WTC11 (cell line): ENCODE measurements around the gene PHF10. TPM values are rescaled to one million over a fixed set of nuclear protein-coding genes. Genes with fewer than 3 reads are reported as not detected.
A peak's percentile ranks its signal among the peaks of the same experiment; 100 is the strongest.

ENCODE experiments used
- ATAC-seq: fragments of 200-7000 bp; cut with Tn5 transposase; 2 replicates; pipeline ENCODE4 v1.10.0; 2021; ENCODE audit warnings: mild to moderate bottlenecking, moderate library complexity
- CTCF ChIA-PET: fragments of 300-600 bp; sonication (Branson Sonifier 250); formaldehyde crosslinking; loops from one replicate; lab custom pipeline; 2021; ENCODE audit warnings: antibody characterized with exemption; lab: Charles Lee
- POLR2A ChIA-PET: fragments of 350-600 bp; sonication (Branson Sonifier 250); formaldehyde crosslinking; loops from one replicate; lab custom pipeline; 2021; ENCODE audit warnings: antibody characterized with exemption; lab: Charles Lee
- DNase-seq: peaks from one replicate; pipeline ENCODE4 v3.0.0; 2021; ENCODE audit warnings: low spot score
- H3K27ac Mint-ChIP-seq: 2 replicates; pipeline ENCODE4 v1.8.0; 2021; ENCODE audit warnings: mixed read lengths
- H3K27me3 Mint-ChIP-seq: 2 replicates; pipeline ENCODE4 v1.8.0; 2021; ENCODE audit warnings: low read depth, mild to moderate bottlenecking, moderate library complexity, mixed read lengths
- H3K36me3 Mint-ChIP-seq: 2 replicates; pipeline ENCODE4 v1.8.0; 2021; ENCODE audit warnings: mixed read lengths
- H3K4me1 Mint-ChIP-seq: 2 replicates; pipeline ENCODE4 v1.8.0; 2022; ENCODE audit warnings: mixed read lengths
- H3K4me3 Mint-ChIP-seq: 2 replicates; pipeline ENCODE4 v1.8.0; 2021; ENCODE audit warnings: mild to moderate bottlenecking, moderate library complexity, mixed read lengths
- H3K9me3 Mint-ChIP-seq: 2 replicates; pipeline ENCODE4 v1.8.0; 2021; ENCODE audit warnings: mixed read lengths
- CREM ChIP-seq: sonication (generic); formaldehyde crosslinking; IDR thresholded peaks from 2 replicates; pipeline ENCODE4 v1.8.1; 2022; ENCODE audit warnings: mild to moderate bottlenecking, missing genetic modification reagents, moderate library complexity
- GTF2I ChIP-seq: fragments of 250-450 bp; sonication (Bioruptor Pico); conservative IDR thresholded peaks from 2 replicates; pipeline ENCODE4 v1.4.0; 2021; ENCODE audit warnings: mild to moderate bottlenecking
- KAT7 ChIP-seq: sonication (generic); formaldehyde crosslinking; IDR thresholded peaks from 2 replicates; pipeline ENCODE4 v1.8.1; 2023; ENCODE audit warnings: missing genetic modification reagents, mild to moderate bottlenecking, borderline replicate concordance
- SP1 ChIP-seq: sonication (generic); formaldehyde crosslinking; conservative IDR thresholded peaks from 2 replicates; pipeline ENCODE4 v1.8.1; 2022; ENCODE audit warnings: missing genetic modification reagents
- ZNF121 ChIP-seq: sonication (generic); formaldehyde crosslinking; IDR thresholded peaks from 2 replicates; pipeline ENCODE4 v1.8.0; 2023; ENCODE audit warnings: missing genetic modification reagents
- total RNA-seq: library from RNA; stranded (reverse); gene quantifications from 3 replicates; pipeline ENCODE4 v1.2.3, GENCODE V29; 2021
- TF ChIP-seq, protein P1 (sequence below): sonication (generic); formaldehyde crosslinking; conservative IDR thresholded peaks from 2 replicates; pipeline ENCODE4 v1.8.1; 2023; ENCODE audit warnings: mild to moderate bottlenecking, low read depth, missing genetic modification reagents, moderate library complexity
- TF ChIP-seq, protein P2 (sequence below): sonication (generic); formaldehyde crosslinking; IDR thresholded peaks from 2 replicates; pipeline ENCODE4 v1.8.1; 2023; ENCODE audit warnings: mild to moderate bottlenecking, missing genetic modification reagents, borderline replicate concordance
- TF ChIP-seq, protein P3 (sequence below): sonication (generic); formaldehyde crosslinking; IDR thresholded peaks from 2 replicates; pipeline ENCODE4 v1.8.1; 2023; ENCODE audit warnings: mild to moderate bottlenecking, moderate library complexity, missing genetic modification reagents

PHF10 gene
- total RNA-seq, 1 experiment from 2014 or later = 39.3 TPM

DNA sequence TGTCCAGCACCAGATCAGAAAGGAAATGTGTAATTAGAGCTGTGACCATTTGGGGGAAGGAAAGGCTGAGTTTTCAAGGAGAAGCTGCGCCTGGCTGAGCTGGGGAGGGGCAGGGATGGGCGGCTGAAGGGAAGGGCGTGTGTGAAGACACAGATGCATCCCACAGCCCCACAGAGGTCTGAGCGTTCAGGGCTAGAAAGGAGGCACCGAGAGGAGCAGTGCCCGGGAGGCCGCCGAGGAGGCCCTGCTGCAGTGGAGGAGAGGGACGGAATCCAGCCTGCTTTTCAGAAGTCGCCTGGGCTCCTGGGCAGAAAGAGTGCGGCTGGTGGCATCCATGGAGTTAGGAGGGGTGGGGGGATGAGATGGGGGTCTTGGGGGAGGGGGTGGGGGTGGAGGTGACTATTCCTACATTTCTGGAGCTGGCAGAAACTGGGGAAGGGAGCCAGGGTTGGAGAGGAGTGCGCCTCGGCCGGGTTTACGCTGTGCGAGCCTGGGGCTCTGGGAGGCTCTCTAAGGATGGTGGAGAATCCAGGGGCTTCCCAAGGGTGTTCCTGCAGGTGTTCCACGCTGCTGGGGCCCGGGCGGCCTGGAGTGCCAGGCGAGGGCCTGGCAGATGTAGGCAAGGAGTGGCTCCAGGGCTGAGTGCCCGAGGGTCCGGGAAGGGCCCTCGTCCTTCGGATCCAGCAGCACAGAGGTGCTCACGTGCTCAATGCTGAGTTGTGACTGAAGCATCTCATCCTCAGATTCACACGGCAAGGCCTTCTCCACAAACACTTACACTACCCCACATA is 64.3 kb downstream of the PHF10 start (continued):
- TF ChIP-seq, protein P1, sequence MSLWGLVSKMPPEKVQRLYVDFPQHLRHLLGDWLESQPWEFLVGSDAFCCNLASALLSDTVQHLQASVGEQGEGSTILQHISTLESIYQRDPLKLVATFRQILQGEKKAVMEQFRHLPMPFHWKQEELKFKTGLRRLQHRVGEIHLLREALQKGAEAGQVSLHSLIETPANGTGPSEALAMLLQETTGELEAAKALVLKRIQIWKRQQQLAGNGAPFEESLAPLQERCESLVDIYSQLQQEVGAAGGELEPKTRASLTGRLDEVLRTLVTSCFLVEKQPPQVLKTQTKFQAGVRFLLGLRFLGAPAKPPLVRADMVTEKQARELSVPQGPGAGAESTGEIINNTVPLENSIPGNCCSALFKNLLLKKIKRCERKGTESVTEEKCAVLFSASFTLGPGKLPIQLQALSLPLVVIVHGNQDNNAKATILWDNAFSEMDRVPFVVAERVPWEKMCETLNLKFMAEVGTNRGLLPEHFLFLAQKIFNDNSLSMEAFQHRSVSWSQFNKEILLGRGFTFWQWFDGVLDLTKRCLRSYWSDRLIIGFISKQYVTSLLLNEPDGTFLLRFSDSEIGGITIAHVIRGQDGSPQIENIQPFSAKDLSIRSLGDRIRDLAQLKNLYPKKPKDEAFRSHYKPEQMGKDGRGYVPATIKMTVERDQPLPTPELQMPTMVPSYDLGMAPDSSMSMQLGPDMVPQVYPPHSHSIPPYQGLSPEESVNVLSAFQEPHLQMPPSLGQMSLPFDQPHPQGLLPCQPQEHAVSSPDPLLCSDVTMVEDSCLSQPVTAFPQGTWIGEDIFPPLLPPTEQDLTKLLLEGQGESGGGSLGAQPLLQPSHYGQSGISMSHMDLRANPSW (CRISPR knock-in tag) = no peak

DNA sequence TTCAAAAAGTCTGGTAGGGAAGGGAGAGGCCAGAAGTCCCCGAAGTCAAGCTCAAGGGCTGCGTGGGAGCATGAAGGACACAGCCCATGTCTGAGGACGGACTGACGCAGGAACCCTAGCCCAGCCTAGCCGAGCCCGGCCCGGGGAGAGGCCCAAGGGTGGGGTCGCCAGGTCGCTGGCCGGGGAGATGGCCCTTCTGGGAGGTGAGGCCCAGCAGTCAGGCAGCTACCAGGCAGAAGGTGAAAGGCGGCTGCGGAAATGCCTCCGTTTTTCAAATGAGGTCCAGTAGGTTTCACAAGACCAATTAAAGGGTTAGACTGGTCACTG is 67.1 kb downstream of the PHF10 start:
- ATAC-seq (no peak), DNase-seq (no peak)
- ChIA-PET POLR2A (no interaction called here), CTCF (no interaction called here)
- Mint-ChIP-seq H3K9me3 (peaks cover 11% of the 10 kb centered on the region), H3K27ac (no peak overlapping the region), H3K4me1 (peaks cover 16% of the 10 kb centered on the region), H3K36me3 (peaks cover 69% of the 10 kb centered on the region), H3K4me3 (no peak overlapping the region), H3K27me3 (no peaks in the 10 kb centered on the region)
- TF ChIP-seq GTF2I (CRISPR knock-in tag) = no peak
- TF ChIP-seq KAT7 (CRISPR knock-in tag) = no peak

DNA sequence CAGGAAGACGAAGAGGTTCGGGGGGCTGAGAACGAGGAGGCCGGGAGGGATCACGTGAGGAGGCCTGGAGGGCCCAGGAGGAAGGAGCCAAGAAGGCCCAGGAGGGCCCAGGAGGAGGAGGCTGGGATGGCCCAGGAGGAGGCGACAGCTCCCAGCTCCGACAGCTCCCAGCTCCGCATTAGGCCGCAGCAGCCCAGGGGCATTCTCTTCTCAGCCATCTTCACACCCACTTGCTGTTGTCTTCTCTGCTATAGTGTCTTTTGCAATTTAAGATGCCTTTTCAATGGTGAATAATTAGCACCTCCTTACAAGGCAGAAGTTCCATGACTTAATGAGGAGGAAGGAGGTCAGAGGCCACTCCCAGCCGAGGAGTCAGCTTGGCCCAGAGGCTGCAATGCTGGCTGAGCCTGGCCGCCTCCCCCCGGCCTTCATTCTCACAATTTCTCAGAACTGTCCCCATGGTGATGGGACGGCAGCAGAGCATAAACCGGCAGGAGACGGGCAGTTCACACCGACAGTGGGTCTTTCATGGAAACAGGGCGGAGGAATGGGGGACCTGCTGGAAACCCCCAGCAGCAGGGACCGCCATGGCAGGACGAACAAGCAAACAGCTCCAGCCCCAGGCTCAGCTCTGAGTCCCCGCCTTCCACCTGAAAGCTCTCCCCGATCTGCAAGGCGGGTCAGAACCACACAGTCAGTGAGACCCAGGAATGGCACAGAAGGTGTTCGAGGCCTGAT is 67.6 kb downstream of the PHF10 start:
- no peak for ATAC-seq
- no peaks in the 10 kb centered on the region for H3K27me3 Mint-ChIP-seq
- peaks cover 66% of the 10 kb centered on the region for H3K36me3 Mint-ChIP-seq
- no peak overlapping the region for H3K27ac Mint-ChIP-seq
- peaks cover 16% of the 10 kb centered on the region for H3K4me1 Mint-ChIP-seq
- no peak overlapping the region for H3K4me3 Mint-ChIP-seq
- ChIA-PET POLR2A (no interaction called here), CTCF (no interaction called here)
- no peak for TF ChIP-seq CREM (CRISPR knock-in tag)
- TF ChIP-seq, protein P2, sequence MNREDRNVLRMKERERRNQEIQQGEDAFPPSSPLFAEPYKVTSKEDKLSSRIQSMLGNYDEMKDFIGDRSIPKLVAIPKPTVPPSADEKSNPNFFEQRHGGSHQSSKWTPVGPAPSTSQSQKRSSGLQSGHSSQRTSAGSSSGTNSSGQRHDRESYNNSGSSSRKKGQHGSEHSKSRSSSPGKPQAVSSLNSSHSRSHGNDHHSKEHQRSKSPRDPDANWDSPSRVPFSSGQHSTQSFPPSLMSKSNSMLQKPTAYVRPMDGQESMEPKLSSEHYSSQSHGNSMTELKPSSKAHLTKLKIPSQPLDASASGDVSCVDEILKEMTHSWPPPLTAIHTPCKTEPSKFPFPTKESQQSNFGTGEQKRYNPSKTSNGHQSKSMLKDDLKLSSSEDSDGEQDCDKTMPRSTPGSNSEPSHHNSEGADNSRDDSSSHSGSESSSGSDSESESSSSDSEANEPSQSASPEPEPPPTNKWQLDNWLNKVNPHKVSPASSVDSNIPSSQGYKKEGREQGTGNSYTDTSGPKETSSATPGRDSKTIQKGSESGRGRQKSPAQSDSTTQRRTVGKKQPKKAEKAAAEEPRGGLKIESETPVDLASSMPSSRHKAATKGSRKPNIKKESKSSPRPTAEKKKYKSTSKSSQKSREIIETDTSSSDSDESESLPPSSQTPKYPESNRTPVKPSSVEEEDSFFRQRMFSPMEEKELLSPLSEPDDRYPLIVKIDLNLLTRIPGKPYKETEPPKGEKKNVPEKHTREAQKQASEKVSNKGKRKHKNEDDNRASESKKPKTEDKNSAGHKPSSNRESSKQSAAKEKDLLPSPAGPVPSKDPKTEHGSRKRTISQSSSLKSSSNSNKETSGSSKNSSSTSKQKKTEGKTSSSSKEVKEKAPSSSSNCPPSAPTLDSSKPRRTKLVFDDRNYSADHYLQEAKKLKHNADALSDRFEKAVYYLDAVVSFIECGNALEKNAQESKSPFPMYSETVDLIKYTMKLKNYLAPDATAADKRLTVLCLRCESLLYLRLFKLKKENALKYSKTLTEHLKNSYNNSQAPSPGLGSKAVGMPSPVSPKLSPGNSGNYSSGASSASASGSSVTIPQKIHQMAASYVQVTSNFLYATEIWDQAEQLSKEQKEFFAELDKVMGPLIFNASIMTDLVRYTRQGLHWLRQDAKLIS (CRISPR knock-in tag) = no peak
- peaks cover 11% of the 10 kb centered on the region for H3K9me3 Mint-ChIP-seq
- no peak for DNase-seq

DNA sequence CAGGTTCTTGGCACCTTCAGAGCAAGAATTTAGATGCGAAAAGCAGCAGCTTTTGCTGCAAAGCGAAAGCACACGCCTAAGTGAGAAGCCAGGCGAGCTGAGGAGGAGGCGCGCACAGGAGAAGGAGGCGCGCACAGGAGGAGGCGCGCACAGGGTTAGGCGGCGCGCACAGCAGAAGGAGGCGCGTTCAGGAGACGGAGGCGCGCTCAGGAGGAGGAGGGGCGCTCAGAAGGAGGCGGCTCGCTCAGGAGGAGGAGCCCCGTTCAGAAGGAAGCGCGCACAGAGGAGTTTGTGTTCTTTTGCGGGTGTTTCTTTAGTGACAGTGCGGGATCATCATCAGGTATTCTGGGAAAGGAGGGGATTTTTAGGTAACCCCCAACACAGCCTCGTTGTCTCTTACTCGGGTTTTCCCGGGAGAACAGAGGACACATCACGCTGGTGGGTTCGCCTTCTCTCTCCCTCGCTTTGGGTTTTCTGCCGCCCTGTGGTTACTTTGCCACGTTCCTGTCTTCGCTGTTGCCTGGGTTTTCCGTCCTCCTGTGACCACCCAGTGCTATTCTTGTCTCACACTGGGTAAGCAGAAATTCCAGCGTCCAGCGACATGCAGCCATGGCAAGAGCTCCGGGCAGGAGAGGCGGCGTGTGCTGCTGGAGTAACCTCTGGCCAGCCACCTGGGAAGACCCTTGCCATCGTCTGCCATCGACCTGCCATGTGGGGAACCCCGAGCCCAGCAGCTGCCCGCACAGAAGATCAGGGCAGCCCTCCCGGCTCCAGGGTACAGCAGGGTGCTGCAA is 69.5 kb downstream of the PHF10 start:
- ChIA-PET POLR2A (no interaction called here), CTCF (no interaction called here)
- H3K4me1 Mint-ChIP-seq = peaks cover 16% of the 10 kb centered on the region
- H3K27ac Mint-ChIP-seq = peak overlapping the region; percentile 65; the same call in 1 of the 2 replicates
- DNase-seq = peak; percentile 59
- peak overlapping the region; percentile 69 for H3K4me3 Mint-ChIP-seq
- no peaks in the 10 kb centered on the region for H3K27me3 Mint-ChIP-seq
- TF ChIP-seq ZNF121 (CRISPR knock-in tag) (no peak), SP1 (0 out of 2 replicates have a peak, but pooled peaks have one; percentile 27)
- TF ChIP-seq, protein P3, sequence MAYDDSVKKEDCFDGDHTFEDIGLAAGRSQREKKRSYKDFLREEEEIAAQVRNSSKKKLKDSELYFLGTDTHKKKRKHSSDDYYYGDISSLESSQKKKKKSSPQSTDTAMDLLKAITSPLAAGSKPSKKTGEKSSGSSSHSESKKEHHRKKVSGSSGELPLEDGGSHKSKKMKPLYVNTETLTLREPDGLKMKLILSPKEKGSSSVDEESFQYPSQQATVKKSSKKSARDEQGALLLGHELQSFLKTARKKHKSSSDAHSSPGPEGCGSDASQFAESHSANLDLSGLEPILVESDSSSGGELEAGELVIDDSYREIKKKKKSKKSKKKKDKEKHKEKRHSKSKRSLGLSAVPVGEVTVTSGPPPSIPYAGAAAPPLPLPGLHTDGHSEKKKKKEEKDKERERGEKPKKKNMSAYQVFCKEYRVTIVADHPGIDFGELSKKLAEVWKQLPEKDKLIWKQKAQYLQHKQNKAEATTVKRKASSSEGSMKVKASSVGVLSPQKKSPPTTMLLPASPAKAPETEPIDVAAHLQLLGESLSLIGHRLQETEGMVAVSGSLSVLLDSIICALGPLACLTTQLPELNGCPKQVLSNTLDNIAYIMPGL = no peak
- peaks cover 11% of the 10 kb centered on the region for H3K9me3 Mint-ChIP-seq
- H3K36me3 Mint-ChIP-seq = peaks cover 63% of the 10 kb centered on the region
- peak; percentile 92 for ATAC-seq

Other genes with a start within 250 kb of the PHF10 start
- 83.4 to 126 TPM (median 90.6 TPM) in 3 replicates for gene WDR27, start 22.5 kb downstream of the PHF10 start, total RNA-seq
- gene C6orf120, start 22.4 kb downstream of the PHF10 start, total RNA-seq = 34.5 to 37.8 TPM (median 37.0 TPM) in 3 replicates
- 1.3 to 1.7 TPM (median 1.5 TPM) in 3 replicates for gene DYNLT2, start 27.1 kb upstream of the PHF10 start, total RNA-seq
- 15.8 to 17.7 TPM (median 17.2 TPM) in 3 replicates for gene ERMARD, start 27.1 kb upstream of the PHF10 start, total RNA-seq